Measurements from ENCODE around the gene OVOL1.

OVOL1 gene

GRCh38 chr11:65777821-65778361 lies 9.0 kb upstream of the OVOL1 start:
- no peak for DNase-seq (ENCODE audit: low read depth, low spot score)

GRCh38 chr11:65778431-65778900 lies 8.4 kb upstream of the OVOL1 start:
- no peak for DNase-seq (ENCODE audit: low read depth, low spot score)

GRCh38 chr11:65778901-65779668 lies 7.8 kb upstream of the OVOL1 start:
- no peak for DNase-seq (ENCODE audit: low read depth, low spot score)

- DNase-seq (ENCODE audit: low read depth, low spot score), result no peak
Measured at GRCh38 chr11:65779669-65779918, 7.3 kb upstream of the OVOL1 start.

GRCh38 chr11:65779919-65780769 lies 6.7 kb upstream of the OVOL1 start:
- DNase-seq (ENCODE audit: low read depth, low spot score), result peak; percentile 94

GRCh38 chr11:65780770-65781151 lies 6.1 kb upstream of the OVOL1 start, which contains the start of gene AP5B1:
Gene AP5B1 (minus strand): TSS chr11:65780976. CDS start chr11:65780591, 385 bp downstream.
- peak; percentile 36 for DNase-seq (ENCODE audit: low read depth, low spot score)

GRCh38 chr11:65781152-65781961 lies 5.5 kb upstream of the OVOL1 start:
- DNase-seq (ENCODE audit: low read depth, low spot score), result peak; percentile 80

- no peak for DNase-seq (ENCODE audit: low read depth, low spot score)
Measured at GRCh38 chr11:65781962-65782815, 4.7 kb upstream of the OVOL1 start.

GRCh38 chr11:65782816-65783228 lies 4.0 kb upstream of the OVOL1 start:
- DNase-seq (ENCODE audit: low read depth, low spot score), result no peak

GRCh38 chr11:65785319-65786007 lies 1.4 kb upstream of the OVOL1 start:
- no peak for DNase-seq (ENCODE audit: low read depth, low spot score)

GRCh38 chr11:65786008-65786785 lies 666 bp upstream of the OVOL1 start:
- peak; percentile 49 for DNase-seq (ENCODE audit: low read depth, low spot score)

- peak; percentile 64 for DNase-seq (ENCODE audit: low read depth, low spot score)
Measured at GRCh38 chr11:65787649-65788622, 1.1 kb downstream of the OVOL1 start.

- DNase-seq (ENCODE audit: low read depth, low spot score), result no peak
Measured at GRCh38 chr11:65788821-65789220, 2.0 kb downstream of the OVOL1 start.

- no peak for DNase-seq (ENCODE audit: low read depth, low spot score)
Measured at GRCh38 chr11:65789230-65790103, 2.6 kb downstream of the OVOL1 start.

GRCh38 chr11:65790104-65790901 lies 3.4 kb downstream of the OVOL1 start:
- no peak for DNase-seq (ENCODE audit: low read depth, low spot score)

GRCh38 chr11:65790902-65791650 lies 4.2 kb downstream of the OVOL1 start:
- no peak for DNase-seq (ENCODE audit: low read depth, low spot score)
